IMR-90 (cell line): ENCODE measurements around the gene PRR23E. TPM values are rescaled to one million over a fixed set of nuclear protein-coding genes. Genes with fewer than 3 reads are reported as not detected.

ENCODE experiments used
- ATAC-seq: fragments of 200-7000 bp; cut with Tn5 transposase; 2 replicates; pipeline ENCODE4 v1.9.1; 2020; ENCODE audit warnings: low read depth, mild to moderate bottlenecking, moderate library complexity
- BruUV-seq: library from RNA; stranded (reverse); fragments of 400-500 nt; replicated peaks from 2 replicates; lab custom pipeline; 2021; lab: Mats Ljungman, UMichigan
- CTCF ChIA-PET: fragments of 300-600 bp; formaldehyde crosslinking; extraction: SDS; loops from one replicate; lab custom pipeline; 2021; ENCODE audit warnings: antibody characterized with exemption; lab: Yijun Ruan, JAX
- POLR2A ChIA-PET: fragments of 300-600 bp; sonication (Branson Sonifier 250); formaldehyde crosslinking; loops from one replicate; lab custom pipeline; 2022; ENCODE audit warnings: antibody characterized with exemption; ENCODE audit not compliant: unreplicated experiment; lab: Charles Lee
- DNase-seq: peaks from one replicate; pipeline ENCODE4 v3.0.0; 2013
- H2AFZ ChIP-seq: replicated peaks from 2 replicates; pipeline ENCODE3; 2013; ENCODE audit warnings: low read length, mild to moderate bottlenecking; ENCODE audit not compliant: poor library complexity
- H2AK5ac ChIP-seq: 2 replicates; pipeline ENCODE4 v1.6.1; 2013; ENCODE audit warnings: low read depth, low read length, inconsistent platforms
- H2AK9ac ChIP-seq: replicated peaks from 2 replicates; pipeline ENCODE3; 2013; ENCODE audit warnings: mild to moderate bottlenecking, low read depth, low read length, moderate library complexity; ENCODE audit not compliant: poor library complexity
- H2BK120ac ChIP-seq: 2 replicates; pipeline ENCODE4 v1.6.1; 2013; ENCODE audit warnings: low read depth, low read length, inconsistent platforms
- H2BK15ac ChIP-seq: 3 replicates; pipeline ENCODE4 v1.6.1; 2013; ENCODE audit warnings: low read depth, low read length, inconsistent platforms
- H2BK20ac ChIP-seq: 2 replicates; pipeline ENCODE4 v1.6.1; 2013; ENCODE audit warnings: low read depth, mild to moderate bottlenecking, inconsistent platforms, low read length, moderate library complexity
- H2BK5ac ChIP-seq: 2 replicates; pipeline ENCODE4 v1.6.1; 2013; ENCODE audit warnings: mild to moderate bottlenecking, low read depth, low read length, inconsistent platforms; ENCODE audit not compliant: poor library complexity, severe bottlenecking
- H3K14ac ChIP-seq: replicated peaks from 2 replicates; pipeline ENCODE4 v1.6.1; 2013; ENCODE audit warnings: low read depth, low read length, inconsistent platforms
- H3K18ac ChIP-seq: 2 replicates; pipeline ENCODE4 v1.6.1; 2013; ENCODE audit warnings: low read depth, low read length, control low read depth
- H3K23ac ChIP-seq: 2 replicates; pipeline ENCODE4 v1.6.1; 2013; ENCODE audit warnings: low read depth, low read length, inconsistent platforms
- H3K27ac ChIP-seq: 2 replicates; pipeline ENCODE4 v1.5.1; 2013; ENCODE audit warnings: mild to moderate bottlenecking, control low read depth, low read length; ENCODE audit not compliant: insufficient read depth
- H3K27me3 ChIP-seq: 2 replicates; pipeline ENCODE4 v1.6.1; 2013; ENCODE audit warnings: low read length; ENCODE audit not compliant: control insufficient read depth, insufficient read depth
- H3K36me3 ChIP-seq: 2 replicates; pipeline ENCODE4 v1.6.1; 2013; ENCODE audit warnings: low read length, mixed read lengths; ENCODE audit not compliant: control insufficient read depth, insufficient read depth
- H3K4ac ChIP-seq: 2 replicates; pipeline ENCODE4 v1.6.1; 2013; ENCODE audit warnings: low read depth, low read length, inconsistent platforms
- H3K4me1 ChIP-seq: 2 replicates; pipeline ENCODE4 v1.6.1; 2013; ENCODE audit warnings: low read length, mixed read lengths; ENCODE audit not compliant: control insufficient read depth, insufficient read depth
- H3K4me2 ChIP-seq: 2 replicates; pipeline ENCODE4 v1.6.1; 2013; ENCODE audit warnings: low read depth, mild to moderate bottlenecking, control low read depth, low read length, moderate library complexity
- H3K4me3 ChIP-seq: 2 replicates; pipeline ENCODE4 v1.5.1; 2013; ENCODE audit warnings: low read depth, mild to moderate bottlenecking, control low read depth, low read length, moderate library complexity; ENCODE audit not compliant: insufficient read depth
- H3K56ac ChIP-seq: 2 replicates; pipeline ENCODE4 v1.6.1; 2013; ENCODE audit warnings: low read length, inconsistent platforms; ENCODE audit not compliant: insufficient read depth; ENCODE audit errors: extremely low read depth
- H3K79me1 ChIP-seq, 2 experiments: 2 replicates each; pipeline ENCODE4 v1.6.1; 2013; ENCODE audit warnings: low read length in 2 of 2, inconsistent platforms in 1 of 2, low read depth in 1 of 2
- H3K9ac ChIP-seq: 2 replicates; pipeline ENCODE4 v1.6.1; 2013; ENCODE audit warnings: low read depth, low read length, control low read depth
- H3K9me1 ChIP-seq: 2 replicates; pipeline ENCODE4 v1.6.1; 2013; ENCODE audit warnings: low read length, inconsistent platforms; ENCODE audit not compliant: insufficient read depth
- H3K9me3 ChIP-seq: 2 replicates; pipeline ENCODE4 v1.6.1; 2013; ENCODE audit warnings: low read length; ENCODE audit not compliant: control insufficient read depth, insufficient read depth
- H4K20me1 ChIP-seq: 2 replicates; pipeline ENCODE4 v1.6.1; 2013; ENCODE audit warnings: low read length, inconsistent platforms; ENCODE audit not compliant: insufficient read depth
- H4K5ac ChIP-seq: 2 replicates; pipeline ENCODE4 v1.6.1; 2013; ENCODE audit warnings: mild to moderate bottlenecking, low read depth, low read length, control low read depth
- H4K8ac ChIP-seq, 2 experiments: 2 replicates each; pipeline ENCODE4 v1.6.1; 2013; ENCODE audit warnings: low read depth in 2 of 2, low read length in 2 of 2, control low read depth in 1 of 2, inconsistent platforms in 1 of 2
- H4K91ac ChIP-seq: 2 replicates; pipeline ENCODE4 v1.6.1; 2013; ENCODE audit warnings: low read depth, low read length, inconsistent platforms; ENCODE audit not compliant: insufficient read depth
- BHLHE40 ChIP-seq: fragments of 150-350 bp; IDR thresholded peaks from 2 replicates; pipeline ENCODE4 v1.6.1; 2016; ENCODE audit warnings: mild to moderate bottlenecking, low read depth, low read length
- CEBPB ChIP-seq: IDR thresholded peaks from 2 replicates; pipeline ENCODE4 v1.6.1; 2012; ENCODE audit warnings: low read depth, low read length, improper control_type of control experiment
- CHD1 ChIP-seq: IDR thresholded peaks from 2 replicates; pipeline ENCODE4 v1.6.1; 2012; ENCODE audit warnings: low read depth, low read length, improper control_type of control experiment
- CTCF ChIP-seq: conservative IDR thresholded peaks from 2 replicates; pipeline ENCODE4 v1.5.1; 2012; ENCODE audit warnings: mild to moderate bottlenecking, low read depth, low read length, improper control_type of control experiment
- ELK1 ChIP-seq: fragments of 150-350 bp; IDR thresholded peaks from 2 replicates; pipeline ENCODE4 v1.6.1; 2016; ENCODE audit warnings: low read depth, mild to moderate bottlenecking, low read length, moderate library complexity, borderline replicate concordance
- MXI1 ChIP-seq: IDR thresholded peaks from 2 replicates; pipeline ENCODE4 v1.6.1; 2012; ENCODE audit warnings: low read depth, mild to moderate bottlenecking, low read length, moderate library complexity, borderline replicate concordance
- RAD21 ChIP-seq: IDR thresholded peaks from 2 replicates; pipeline ENCODE4 v1.6.1; 2012; ENCODE audit warnings: low read length, improper control_type of control experiment
- SMC3 ChIP-seq: fragments of 150-350 bp; IDR thresholded peaks from 2 replicates; pipeline ENCODE4 v1.6.1; 2016; ENCODE audit warnings: low read depth, mild to moderate bottlenecking, antibody characterized with exemption, low read length, moderate library complexity
- WGBS, 2 experiments: methylation state at CpG; one replicate each; pipeline versions ENCODE4 v1.1.5 to v1.1.7; 2013; ENCODE audit warnings: missing lambda C conversion rate in 2 of 2; ENCODE audit not compliant: insufficient read length in 1 of 2; ENCODE audit errors: extremely low coverage in 2 of 2; 5-methylcytosine and 5-hydroxymethylcytosine counted together
- dilution Hi-C: fragments of 300-500 bp; cut with HindIII; formaldehyde crosslinking; loops from one replicate; pipeline ENCODE4 v1.14.3; 2018; ENCODE audit warnings: low sequenced_read_pairs; ENCODE audit not compliant: unreplicated experiment
- in situ Hi-C: fragments of 300-500 bp; cut with MboI; formaldehyde crosslinking; loops from 3 replicates; pipeline ENCODE4 v1.14.3; 2019; ENCODE audit warnings: low sequenced_read_pairs, inconsistent platforms, mixed read lengths
- intact Hi-C: fragments of 100-400 bp; cut with micrococcal nuclease; formaldehyde crosslinking; loops from 2 replicates; pipeline ENCODE4 v1.10.0; 2022
- polyA plus RNA-seq, 3 experiments: library from polyadenylated mRNA; depleted of rRNA; stranded (reverse); fragments of >200 nt; gene quantifications; 2 replicates each; pipeline ENCODE4 v1.2.3, GENCODE V29; 2012; ENCODE audit warnings: low replicate concordance in 1 of 3
- total RNA-seq: library from RNA; depleted of rRNA; stranded (reverse); fragments of >200 nt; gene quantifications from 2 replicates; pipeline ENCODE4 v1.2.3, GENCODE V29; 2012

PRR23E gene
- total and polyA plus RNA-seq, 2 of the 4 experiments (the other 2 are of a cell fraction), result not detected

GRCh38 chr3:127195417-127195816 lies 2.5 kb downstream of the PRR23E start:
- in situ Hi-C loops, result no loop called here
- dilution Hi-C loops, result no loop called here
- H2BK20ac ChIP-seq, result no peak overlapping the region
- DNase-seq, result no peak
- peaks cover 7% of the 10 kb centered on the region; the same call in 1 of the 2 replicates for H3K27me3 ChIP-seq
- WGBS, 2 experiments, result 57% methylated on average over 3 of the region's 6 CpGs; no CpG with 5 or more reads in 1 of the 2 experiments
- H3K4me1 ChIP-seq, result no peaks in the 10 kb centered on the region
- no peak for ATAC-seq
- no peak overlapping the region for H3K56ac ChIP-seq
- H2BK120ac ChIP-seq, result no peak overlapping the region
- no peak overlapping the region for H2AK9ac ChIP-seq
- H3K14ac ChIP-seq, result no peak overlapping the region
- POLR2A ChIA-PET, result no interaction called here
- no peak overlapping the region for H4K5ac ChIP-seq
- no peak overlapping the region for H4K8ac ChIP-seq
- no peak overlapping the region for H2BK5ac ChIP-seq
- H3K18ac ChIP-seq, result no peak overlapping the region
- CTCF ChIA-PET, result no interaction called here
- H3K23ac ChIP-seq, result no peak overlapping the region
- H3K9ac ChIP-seq, result no peak overlapping the region
- BruUV-seq, result no TSS peak
- intact Hi-C loops, result no loop called here
- no peak for TF ChIP-seq CEBPB
- no peak for TF ChIP-seq RAD21
- no peak for TF ChIP-seq MXI1
- no peak for TF ChIP-seq CHD1
- no peak for TF ChIP-seq CTCF
- no peak for TF ChIP-seq BHLHE40
- TF ChIP-seq SMC3, result no peak
- TF ChIP-seq ELK1, result no peak
- H2AK5ac ChIP-seq, result no peak overlapping the region
- no peak overlapping the region for H3K27ac ChIP-seq
- H3K9me1 ChIP-seq, result no peaks in the 10 kb centered on the region
- no peaks in the 10 kb centered on the region for H3K36me3 ChIP-seq
- H3K4me3 ChIP-seq, result no peak overlapping the region
- no peak overlapping the region for H3K4ac ChIP-seq
- no peak overlapping the region for H2BK15ac ChIP-seq
- H3K79me1 ChIP-seq, result no peaks in the 10 kb centered on the region
- no peak overlapping the region for H2AFZ ChIP-seq
- H3K4me2 ChIP-seq, result no peak overlapping the region
- H4K20me1 ChIP-seq, result no peaks in the 10 kb centered on the region
- no peaks in the 10 kb centered on the region for H3K9me3 ChIP-seq
- no peak overlapping the region for H4K91ac ChIP-seq
